ENCODE data around the gene SLCO4A1. TPM values are rescaled to one million over a fixed set of nuclear protein-coding genes. Genes with fewer than 3 reads are reported as not detected.

The SLCO4A1 gene
- total RNA-seq, 1 experiment from 2014 or later: 161 TPM

DNA sequence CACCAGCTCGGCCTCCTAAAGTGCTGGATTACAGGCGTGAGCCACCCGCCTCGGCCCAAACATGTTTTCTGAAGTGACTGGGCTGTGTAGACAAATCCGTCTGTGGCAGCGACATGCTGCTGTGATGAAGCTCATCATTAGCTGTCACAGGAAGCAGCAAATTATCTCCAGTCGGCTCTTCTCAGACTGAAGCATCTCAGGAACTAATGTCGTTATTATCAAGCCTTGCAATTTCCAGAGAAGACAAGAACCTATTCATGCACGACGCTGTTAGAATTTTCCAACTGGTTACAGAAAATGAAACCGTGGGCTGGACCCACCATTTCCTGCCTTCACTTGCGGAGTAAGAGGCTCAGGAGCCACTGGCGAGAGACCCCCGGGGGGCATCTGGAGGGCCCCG lies 49.2 kb downstream of the SLCO4A1 start:
- ATAC-seq (no peak), DNase-seq (no peak)
- CTCF ChIA-PET: no interaction called here

DNA sequence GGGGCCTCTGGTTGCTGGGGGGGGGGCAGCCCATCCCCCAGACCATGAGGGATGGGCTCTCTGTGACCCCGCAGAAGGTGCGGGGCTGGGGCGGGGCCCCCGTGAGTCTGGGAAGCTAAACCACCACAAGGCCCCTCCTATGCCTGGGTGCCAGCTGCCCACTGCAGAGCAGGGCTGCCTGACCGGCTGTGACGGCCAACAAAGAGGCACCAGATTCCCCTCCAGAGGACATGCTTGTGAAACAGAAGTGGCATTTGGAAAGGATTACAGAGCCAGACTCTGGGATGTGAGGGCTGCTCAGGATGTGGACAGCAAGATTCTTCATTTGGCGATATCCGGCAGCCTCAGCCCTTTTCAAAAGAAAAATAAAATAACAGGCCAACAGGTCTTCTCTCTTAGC lies 49.9 kb downstream of the SLCO4A1 start:
- ChIA-PET CTCF (no interaction called here), POLR2A (ENCODE audit: unreplicated experiment) (no interaction called here)
- TF ChIP-seq, protein P1, sequence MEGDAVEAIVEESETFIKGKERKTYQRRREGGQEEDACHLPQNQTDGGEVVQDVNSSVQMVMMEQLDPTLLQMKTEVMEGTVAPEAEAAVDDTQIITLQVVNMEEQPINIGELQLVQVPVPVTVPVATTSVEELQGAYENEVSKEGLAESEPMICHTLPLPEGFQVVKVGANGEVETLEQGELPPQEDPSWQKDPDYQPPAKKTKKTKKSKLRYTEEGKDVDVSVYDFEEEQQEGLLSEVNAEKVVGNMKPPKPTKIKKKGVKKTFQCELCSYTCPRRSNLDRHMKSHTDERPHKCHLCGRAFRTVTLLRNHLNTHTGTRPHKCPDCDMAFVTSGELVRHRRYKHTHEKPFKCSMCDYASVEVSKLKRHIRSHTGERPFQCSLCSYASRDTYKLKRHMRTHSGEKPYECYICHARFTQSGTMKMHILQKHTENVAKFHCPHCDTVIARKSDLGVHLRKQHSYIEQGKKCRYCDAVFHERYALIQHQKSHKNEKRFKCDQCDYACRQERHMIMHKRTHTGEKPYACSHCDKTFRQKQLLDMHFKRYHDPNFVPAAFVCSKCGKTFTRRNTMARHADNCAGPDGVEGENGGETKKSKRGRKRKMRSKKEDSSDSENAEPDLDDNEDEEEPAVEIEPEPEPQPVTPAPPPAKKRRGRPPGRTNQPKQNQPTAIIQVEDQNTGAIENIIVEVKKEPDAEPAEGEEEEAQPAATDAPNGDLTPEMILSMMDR (conservative IDR thresholded peaks at IDR 0.05; ENCODE audit: low read depth, low read length): no peak
- TF ChIP-seq EZH2 (IDR thresholded peaks at IDR 0.05; ENCODE audit: low read length, unreplicated experiment) (no peak), EZH2phosphoT487 (IDR thresholded peaks at IDR 0.05; ENCODE audit: borderline replicate concordance, low read length) (no peak)
- Histone ChIP-seq H3K4me2 (ENCODE audit: low read length) (no peak overlapping the region), H3K79me2 (ENCODE audit: low read length) (no peaks in the 10 kb centered on the region), H3K36me3 (ENCODE audit: low read depth, low read length) (no peaks in the 10 kb centered on the region), H4K20me1 (ENCODE audit: low read length) (no peaks in the 10 kb centered on the region), H3K9me2 (replicated peaks; ENCODE audit: low read length) (no peaks in the 10 kb centered on the region), H3F3A (ENCODE audit: low read length, unreplicated experiment) (no peaks in the 10 kb centered on the region), H3K9me3 (ENCODE audit: low read length) (no peaks in the 10 kb centered on the region), H2AFZ (ENCODE audit: low read length) (no peak overlapping the region), H3K9ac (ENCODE audit: low read length) (no peak overlapping the region), H3K27ac (ENCODE audit: low read length) (no peak overlapping the region), H3K4me3 (ENCODE audit: low read length) (no peak overlapping the region), H3K27me3 (ENCODE audit: low read length) (no peaks in the 10 kb centered on the region), H3K4me1 (ENCODE audit: insufficient read depth, low read length) (no peaks in the 10 kb centered on the region)
- ATAC-seq: no peak
- no TSS peak for BruUV-seq (replicated peaks)
- intact Hi-C loops (cut with micrococcal nuclease): no loop called here
- DNase-seq: no peak

More for the DNA sequence above, 49.2 kb downstream of the SLCO4A1 start:
- Histone ChIP-seq H3K9me3 (ENCODE audit: low read length) (no peaks in the 10 kb centered on the region), H2AFZ (ENCODE audit: low read length) (no peak overlapping the region), H3K4me3 (ENCODE audit: low read length) (no peak overlapping the region), H3K27me3 (ENCODE audit: low read length) (no peaks in the 10 kb centered on the region), H3K36me3 (ENCODE audit: low read depth, low read length) (no peaks in the 10 kb centered on the region), H3K9me2 (replicated peaks; ENCODE audit: low read length) (no peaks in the 10 kb centered on the region), H3K4me1 (ENCODE audit: insufficient read depth, low read length) (peaks cover 3% of the 10 kb centered on the region; the same call in 1 of the 2 replicates), H3K9ac (ENCODE audit: low read length) (no peak overlapping the region), H3K79me2 (ENCODE audit: low read length) (no peaks in the 10 kb centered on the region), H4K20me1 (ENCODE audit: low read length) (no peaks in the 10 kb centered on the region), H3K27ac (ENCODE audit: low read length) (no peak overlapping the region), H3F3A (ENCODE audit: low read length, unreplicated experiment) (no peaks in the 10 kb centered on the region), H3K4me2 (ENCODE audit: low read length) (no peak overlapping the region)
- BruUV-seq (replicated peaks): no TSS peak
- POLR2A ChIA-PET (ENCODE audit: unreplicated experiment): no interaction called here
- intact Hi-C loops (cut with micrococcal nuclease): no loop called here
- TF ChIP-seq, protein P1 (conservative IDR thresholded peaks at IDR 0.05; ENCODE audit: low read depth, low read length): no peak
- no peak for TF ChIP-seq EZH2 (IDR thresholded peaks at IDR 0.05; ENCODE audit: low read length, unreplicated experiment)
- TF ChIP-seq EZH2phosphoT487 (IDR thresholded peaks at IDR 0.05; ENCODE audit: borderline replicate concordance, low read length): no peak

DNA sequence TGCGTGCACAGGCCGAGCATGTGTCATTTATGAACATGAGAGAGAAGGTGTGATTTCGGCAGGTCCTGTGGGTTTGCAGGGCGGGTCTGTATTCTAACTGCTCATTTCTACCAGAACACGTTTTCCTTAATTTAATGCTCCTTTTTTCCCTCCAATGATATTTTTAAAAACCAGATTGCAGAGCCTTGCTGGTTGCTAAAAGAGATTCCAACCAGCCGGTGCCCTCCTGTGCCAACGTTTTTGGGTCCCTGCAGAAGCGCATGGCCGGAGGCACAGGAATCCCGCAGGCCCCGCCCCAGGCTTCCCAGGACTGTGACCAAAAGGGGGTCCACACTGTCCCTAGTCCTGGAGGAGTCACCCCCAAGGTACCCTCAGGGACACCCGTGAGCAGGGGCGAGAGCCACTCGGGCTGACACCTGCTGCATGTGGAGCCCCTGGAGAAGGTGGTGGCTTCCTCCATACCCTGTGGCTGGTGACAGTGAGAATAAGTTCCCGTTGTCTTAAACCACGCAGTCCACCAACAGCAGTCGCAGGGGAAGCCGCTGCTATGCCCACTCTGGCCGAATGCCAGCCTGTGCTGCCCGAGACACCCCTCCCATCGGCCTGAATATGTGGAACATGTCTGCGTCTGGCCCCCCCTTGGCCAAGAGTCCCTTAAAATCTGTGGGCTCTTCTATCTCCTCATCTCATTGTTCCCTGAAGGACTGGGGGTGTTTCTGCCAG lies 50.7 kb downstream of the SLCO4A1 start:
- no peaks in the 10 kb centered on the region for H3K4me1 ChIP-seq (ENCODE audit: insufficient read depth, low read length)
- no peaks in the 10 kb centered on the region for H3K9me3 ChIP-seq (ENCODE audit: low read length)
- H3K4me3 ChIP-seq (ENCODE audit: low read length): no peak overlapping the region
- no peaks in the 10 kb centered on the region for H4K20me1 ChIP-seq (ENCODE audit: low read length)
- ChIA-PET POLR2A (ENCODE audit: unreplicated experiment) (no interaction called here), CTCF (no interaction called here)
- no peaks in the 10 kb centered on the region for H3K27me3 ChIP-seq (ENCODE audit: low read length)
- H3F3A ChIP-seq (ENCODE audit: low read length, unreplicated experiment): no peaks in the 10 kb centered on the region
- ATAC-seq: no peak
- BruUV-seq (replicated peaks): no TSS peak
- TF ChIP-seq EZH2phosphoT487 (IDR thresholded peaks at IDR 0.05; ENCODE audit: borderline replicate concordance, low read length) (no peak), EZH2 (IDR thresholded peaks at IDR 0.05; ENCODE audit: low read length, unreplicated experiment) (no peak)
- TF ChIP-seq, protein P1 (conservative IDR thresholded peaks at IDR 0.05; ENCODE audit: low read depth, low read length): no peak
- no peaks in the 10 kb centered on the region for H3K79me2 ChIP-seq (ENCODE audit: low read length)
- no peaks in the 10 kb centered on the region for H3K36me3 ChIP-seq (ENCODE audit: low read depth, low read length)
- no peak overlapping the region for H3K27ac ChIP-seq (ENCODE audit: low read length)
- H3K9me2 ChIP-seq (replicated peaks; ENCODE audit: low read length): no peaks in the 10 kb centered on the region
- DNase-seq: no peak
- no peak overlapping the region for H3K9ac ChIP-seq (ENCODE audit: low read length)
- intact Hi-C loops (cut with micrococcal nuclease): no loop called here
- no peak overlapping the region for H2AFZ ChIP-seq (ENCODE audit: low read length)
- H3K4me2 ChIP-seq (ENCODE audit: low read length): no peak overlapping the region
